GM18511 (cell line): ENCODE data around the gene SPEN.

Experiments
- ATAC-seq: cut with Tn5 transposase; IDR thresholded peaks from one replicate; pipeline ENCODE4 v1.9.1; 2021; ENCODE audit warnings: mild to moderate bottlenecking, moderate library complexity; ENCODE audit not compliant: unreplicated experiment

SPEN gene

DNA sequence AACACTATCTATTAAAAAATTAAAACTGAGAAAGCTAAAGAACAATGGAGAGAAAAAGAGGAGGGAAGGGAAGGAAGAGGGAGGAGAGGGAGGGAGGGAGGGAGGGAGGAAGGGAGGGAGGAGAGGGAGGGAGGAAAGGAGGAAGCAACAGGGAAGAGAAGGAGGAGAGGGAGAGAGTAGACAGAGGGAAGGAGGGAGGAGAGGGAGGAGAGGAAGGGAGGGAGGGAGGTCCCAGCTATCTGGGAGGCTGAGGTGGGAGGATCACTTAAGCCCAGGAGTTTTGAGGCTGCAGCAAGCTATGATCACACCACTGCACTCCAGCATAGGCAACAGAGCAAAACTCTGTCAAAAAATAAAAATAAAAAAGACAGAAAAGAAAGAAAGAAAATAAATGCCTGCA is 111.9 kb downstream of the SPEN start:
- no peak for ATAC-seq

DNA sequence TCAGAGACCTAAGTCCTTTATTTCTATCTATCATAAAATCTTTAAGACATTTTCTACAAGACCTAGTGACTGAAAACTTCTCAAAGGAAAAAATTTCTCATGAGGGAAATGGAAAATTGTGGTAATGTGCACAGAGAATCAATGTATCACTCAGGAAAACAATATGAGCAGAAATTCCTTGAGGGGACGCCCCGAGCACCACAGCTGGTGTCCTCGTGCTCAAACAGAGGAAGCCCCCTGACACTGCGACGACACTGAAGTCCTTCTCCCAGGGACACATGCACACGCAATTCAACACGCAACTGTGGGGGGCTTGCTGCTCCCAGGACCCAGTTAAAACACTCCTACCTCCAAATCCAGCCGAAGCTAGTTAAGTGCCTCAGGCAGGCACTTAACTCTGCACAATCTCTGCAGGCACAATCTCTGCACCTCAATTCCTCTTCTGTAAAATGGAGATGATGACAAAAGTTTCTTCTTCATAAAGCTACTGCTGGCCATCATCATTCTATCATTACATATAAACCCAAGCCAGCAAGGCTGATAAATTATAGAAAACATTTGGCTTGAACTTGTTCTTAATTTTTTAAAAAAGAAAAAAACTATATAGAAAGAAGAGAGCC is 112.4 kb downstream of the SPEN start:
- no peak for ATAC-seq

DNA sequence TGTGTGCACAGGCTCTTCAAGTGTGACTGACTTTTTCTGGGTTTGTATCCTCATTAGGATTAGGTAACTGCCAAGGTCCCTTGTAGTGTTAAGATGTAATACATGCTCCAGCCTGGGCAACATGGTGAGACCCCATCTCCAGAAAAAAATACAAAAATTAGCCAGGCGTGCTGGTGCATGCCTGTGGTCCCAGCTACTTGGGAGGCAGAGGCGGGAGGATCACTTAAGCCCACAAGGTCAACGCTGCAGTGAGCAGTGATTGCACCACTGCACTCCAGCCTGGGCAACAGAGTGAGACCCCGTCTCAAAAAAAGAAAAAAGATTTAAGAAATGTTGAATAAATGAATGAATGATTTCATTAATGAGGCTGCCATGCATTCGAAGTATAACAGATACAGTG is 113.3 kb downstream of the SPEN start:
- ATAC-seq: no peak

GRCh38 chr1:15961492-15961891 is 114.0 kb downstream of the SPEN start:
- ATAC-seq: no peak

- no peak for ATAC-seq
Measured at GRCh38 chr1:15962176-15962575, 114.7 kb downstream of the SPEN start.

- ATAC-seq: no peak
Measured at GRCh38 chr1:15962671-15963362, 115.3 kb downstream of the SPEN start.

DNA sequence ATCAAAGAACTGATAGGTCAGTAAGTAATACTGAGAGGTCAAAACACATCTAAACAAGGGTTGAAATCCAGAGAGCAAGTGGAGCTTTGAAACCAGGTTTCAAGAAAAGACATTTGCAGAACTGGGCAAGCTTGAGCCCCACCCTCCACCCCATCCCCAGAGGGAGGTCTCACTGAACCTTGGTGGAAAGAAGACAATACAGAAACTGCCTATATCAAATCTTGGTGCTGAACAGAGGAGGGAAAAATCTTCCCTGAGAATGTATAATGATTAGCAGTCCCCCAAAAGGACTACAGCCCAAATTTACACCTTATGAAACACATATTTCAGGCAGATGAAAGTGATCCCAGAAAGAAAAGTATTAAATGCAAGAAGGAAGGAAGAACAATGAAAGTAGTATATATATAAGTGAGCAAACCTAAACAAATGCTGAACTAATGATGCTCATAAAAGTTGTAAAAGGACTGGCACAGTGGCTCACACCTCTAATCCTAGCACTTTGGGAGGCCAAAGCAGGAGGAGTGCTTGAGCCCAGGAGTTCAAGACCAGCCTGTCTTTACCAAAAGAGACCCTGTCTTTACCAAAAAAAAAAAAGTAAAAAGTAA is 116.0 kb downstream of the SPEN start:
- ATAC-seq: no peak

DNA sequence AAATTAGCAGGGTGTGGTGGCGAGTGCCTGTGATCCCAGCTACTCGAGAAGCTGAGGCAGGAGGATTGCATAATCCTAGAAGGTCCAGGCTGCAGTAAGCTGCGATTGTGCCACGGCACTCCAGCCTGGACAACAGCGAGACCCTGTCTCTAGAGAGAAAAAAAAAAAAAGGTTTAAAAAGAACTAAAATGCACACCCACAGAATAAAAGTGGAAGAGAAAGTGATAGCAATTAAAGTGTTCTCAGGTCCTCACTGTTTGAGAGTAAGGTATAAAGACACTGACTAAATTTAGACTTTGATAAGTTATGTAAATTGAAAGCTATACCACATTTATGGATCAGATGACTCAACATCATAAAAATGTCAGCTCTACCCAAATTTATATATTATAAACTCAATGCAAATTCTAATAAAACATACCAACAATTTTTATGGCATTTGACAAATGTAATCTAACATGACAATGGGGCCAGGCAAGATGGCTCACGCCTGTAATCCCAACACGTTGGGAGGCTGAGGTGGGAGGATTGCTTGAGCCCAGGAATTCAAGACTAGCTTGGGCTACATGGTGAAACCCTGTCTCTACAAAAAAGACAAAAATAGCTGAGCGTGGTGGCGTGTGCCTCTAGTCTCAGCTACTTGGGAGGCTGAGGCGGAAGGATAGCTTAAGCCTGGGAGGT is 116.6 kb downstream of the SPEN start:
- ATAC-seq: peak; percentile 32

DNA sequence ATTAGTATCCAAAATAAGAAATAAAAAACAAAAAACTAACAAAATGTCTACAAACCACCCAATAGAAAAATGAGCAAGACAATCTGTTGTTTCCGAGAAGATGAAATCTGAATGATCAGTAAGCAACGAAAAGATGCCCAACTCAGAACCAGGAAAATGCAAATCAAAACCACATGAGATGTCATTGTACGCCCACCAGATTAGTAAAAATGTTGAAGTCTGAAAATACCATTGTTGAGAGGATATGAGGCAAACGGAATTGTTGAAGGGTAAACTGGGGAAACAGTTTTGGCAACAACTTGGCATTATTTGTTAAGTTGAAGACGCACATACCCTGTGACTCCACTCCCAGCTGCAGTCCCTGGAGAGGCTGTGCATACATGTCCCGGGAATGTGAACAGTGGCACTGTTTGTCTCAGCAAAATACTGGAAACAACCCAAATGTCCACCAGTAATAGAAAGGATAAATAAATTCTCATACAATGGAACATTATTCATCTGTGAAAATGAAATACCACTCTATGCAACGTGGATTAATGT is 117.8 kb downstream of the SPEN start:
- ATAC-seq: no peak

DNA sequence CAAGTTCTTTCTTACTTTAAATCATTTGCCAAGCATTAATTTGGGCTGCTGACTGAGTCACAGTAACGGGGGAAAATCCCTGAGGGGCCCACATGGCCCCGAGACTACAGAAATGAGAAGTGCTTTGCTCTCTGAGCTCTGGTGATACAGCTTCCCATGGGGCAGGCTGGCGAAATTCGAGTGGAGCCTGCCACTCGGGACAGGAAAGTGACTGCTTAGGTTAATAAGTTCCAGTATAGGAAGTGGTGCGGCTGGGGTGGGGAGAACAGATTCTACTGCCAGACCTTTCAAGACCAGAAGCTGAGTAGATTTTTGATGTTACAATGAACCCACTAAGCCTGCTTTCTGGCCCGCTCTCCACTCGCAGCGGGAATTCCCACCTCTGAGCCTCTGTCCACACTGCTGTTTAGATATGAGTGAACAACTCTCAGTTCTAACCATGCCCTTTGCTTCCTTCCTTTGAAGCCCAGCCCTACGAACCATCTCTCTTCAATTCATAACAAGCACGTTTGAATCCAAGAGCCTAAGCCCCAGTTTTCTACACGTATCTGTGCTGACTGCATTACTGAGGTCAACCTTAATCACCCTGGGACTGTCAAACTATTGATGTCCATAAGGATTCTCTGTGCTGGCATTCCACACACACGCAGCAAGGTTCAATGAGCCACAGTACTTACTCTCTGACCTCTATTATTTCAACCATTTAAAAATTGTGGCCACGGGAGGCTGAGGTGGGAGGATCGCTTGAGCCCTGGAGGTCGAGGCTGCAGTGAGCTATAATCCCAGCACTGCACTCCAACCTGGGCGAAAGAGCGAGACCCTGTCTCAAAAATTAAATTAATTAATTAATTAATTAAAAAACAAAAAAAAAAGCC is 118.8 kb downstream of the SPEN start:
- ATAC-seq: peak; percentile 78

- no peak for ATAC-seq
Measured at GRCh38 chr1:15966956-15967344, 119.4 kb downstream of the SPEN start.

- ATAC-seq: no peak
Measured at GRCh38 chr1:15968172-15968571, 120.7 kb downstream of the SPEN start.

- ATAC-seq: no peak
Measured at GRCh38 chr1:15969321-15969880, 121.9 kb downstream of the SPEN start.

DNA sequence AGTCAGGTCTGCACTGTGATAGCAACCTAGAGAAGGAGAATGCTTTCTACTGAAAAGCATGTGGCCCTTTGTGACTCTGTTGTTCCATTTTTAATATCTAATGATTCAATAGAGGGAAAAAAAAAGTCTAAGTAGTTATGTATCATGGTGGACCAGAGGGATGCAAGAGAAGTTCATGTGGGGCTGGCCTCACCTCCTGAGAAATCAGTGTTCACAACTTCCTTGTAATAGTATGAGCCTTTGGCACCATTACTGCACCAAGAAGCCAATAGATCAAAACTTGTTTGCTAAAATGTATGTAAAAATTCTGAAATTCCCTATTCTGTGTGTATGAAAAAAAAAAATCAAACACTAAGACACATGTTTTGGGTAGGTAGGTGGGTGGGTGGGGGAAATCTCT is 123.4 kb downstream of the SPEN start:
- no peak for ATAC-seq

- no peak for ATAC-seq
Measured at GRCh38 chr1:15972409-15972808, 124.9 kb downstream of the SPEN start.

GRCh38 chr1:15973772-15974171 is 126.3 kb downstream of the SPEN start:
- no peak for ATAC-seq

- peak; percentile 47 for ATAC-seq
Measured at GRCh38 chr1:15974855-15975254, 127.3 kb downstream of the SPEN start.

DNA sequence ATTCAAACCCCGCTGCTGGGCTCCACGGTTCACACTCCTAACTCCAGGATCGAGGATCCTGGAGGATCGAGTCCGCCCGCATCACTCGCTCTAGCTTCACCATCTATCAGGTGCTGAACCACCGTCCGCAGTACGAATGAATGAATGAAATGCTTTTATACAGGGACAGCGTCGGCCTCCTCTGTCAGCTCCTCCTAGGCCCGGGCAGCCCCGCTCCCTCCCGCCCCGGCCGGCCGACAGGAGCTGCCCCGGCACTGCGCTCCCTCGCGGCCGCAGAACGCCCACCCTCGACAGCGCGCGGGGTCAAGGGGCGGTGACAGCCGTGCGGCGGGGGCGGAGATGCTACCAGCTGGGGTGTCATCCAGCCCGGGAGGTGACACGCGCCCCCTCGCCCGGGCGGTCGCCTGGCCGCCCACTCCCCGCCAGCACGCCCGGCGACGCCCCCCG is 127.9 kb downstream of the SPEN start:
- peak; percentile 75 for ATAC-seq

- ATAC-seq: peak; percentile 77
Measured at GRCh38 chr1:15975805-15976680, 128.5 kb downstream of the SPEN start, which contains the start of gene ZBTB17. Gene ZBTB17, minus strand, starts transcription at chr1:15976101. Its CDS starts 27,606 bp downstream, at chr1:15948495.
